Naive thymus-derived CD8-positive, alpha-beta T cell (primary cell): ENCODE results near the gene ALX4. TPM values are rescaled to one million over a fixed set of nuclear protein-coding genes. Genes with fewer than 3 reads are reported as not detected.
A peak's percentile ranks its signal among the peaks of the same experiment; 100 is the strongest.

Source experiments
- ATAC-seq, 2 donors: fragments of 150-1000 bp; cut with Tn5 transposase in 1 of 2; sonication (Bioruptor Pico), chemical (Tn5 transposase) in 1 of 2; 1 replicate in 1 of 2; 2 replicates in 1 of 2; pipeline ENCODE4 v1.10.0; 2021; ENCODE audit warnings: mild to moderate bottlenecking in 2 of 2, moderate library complexity in 2 of 2
- POLR2A ChIA-PET: fragments of 350-600 bp; sonication (Branson Sonifier 250); formaldehyde crosslinking; loops from one replicate; lab custom pipeline; 2021; ENCODE audit warnings: antibody characterized with exemption; lab: Charles Lee
- DNase-seq, 10 donors: peaks; one replicate each; pipeline versions ENCODE4 v3.0.0 to v3.0.0-alpha.2; 2020 to 2022
- H3K27ac Mint-ChIP-seq, 10 donors: one replicate each; pipeline ENCODE4 v1.8.0; 2020 to 2022; ENCODE audit warnings: mild to moderate bottlenecking in 10 of 10, mixed read lengths in 10 of 10, moderate library complexity in 4 of 10, inconsistent platforms in 1 of 10
- H3K27me3 Mint-ChIP-seq, 5 donors: one replicate each; pipeline ENCODE4 v1.8.0; 2021 to 2022; ENCODE audit warnings: mixed read lengths in 5 of 5
- H3K36me3 Mint-ChIP-seq, 3 donors: one replicate each; pipeline ENCODE4 v1.8.0; 2020 to 2022; ENCODE audit warnings: mixed read lengths in 3 of 3, mild to moderate bottlenecking in 2 of 3, inconsistent platforms in 1 of 3
- H3K4me1 Mint-ChIP-seq, 4 donors: one replicate each; pipeline ENCODE4 v1.8.0; 2021 to 2022; ENCODE audit warnings: mixed read lengths in 4 of 4
- H3K4me3 Mint-ChIP-seq, 10 donors: one replicate each; pipeline ENCODE4 v1.8.0; 2020 to 2022; ENCODE audit warnings: mild to moderate bottlenecking in 10 of 10, mixed read lengths in 10 of 10, moderate library complexity in 6 of 10, inconsistent platforms in 1 of 10
- H3K9me3 Mint-ChIP-seq, 9 donors: one replicate each; pipeline ENCODE4 v1.8.0; 2020 to 2022; ENCODE audit warnings: mixed read lengths in 9 of 9, mild to moderate bottlenecking in 3 of 9, inconsistent platforms in 1 of 9, moderate library complexity in 1 of 9
- polyA plus RNA-seq, 3 donors: library from polyadenylated mRNA; unstranded; fragments of 300-500 nt; fragmentation: Illumina TruSeq; gene quantifications; one replicate each; pipeline ENCODE4 v1.2.3, GENCODE V29; 2021
- total RNA-seq, 8 experiments: library from RNA in 2 of 8; stranded (reverse) in 2 of 8; gene quantifications; one replicate each; pipeline ENCODE4 v1.2.3 and lab custom pipeline; 2021 to 2026

ALX4 gene
- total and polyA plus RNA-seq, 5 experiments from 2014 or later = not detected

GRCh38 chr11:44250421-44250820, 59.5 kb downstream of the ALX4 start:
- no peak overlapping the region for H3K27ac Mint-ChIP-seq
- no peaks in the 10 kb centered on the region for H3K27me3 Mint-ChIP-seq
- no peaks in the 10 kb centered on the region for H3K4me1 Mint-ChIP-seq
- peaks cover 50 to 65% (median 50%) of the 10 kb centered on the region in 3 donors for H3K36me3 Mint-ChIP-seq
- DNase-seq (no peak), ATAC-seq (no peak)
- H3K4me3 Mint-ChIP-seq = no peak overlapping the region
- H3K9me3 Mint-ChIP-seq = peaks cover 24 to 45% (median 30%) of the 10 kb centered on the region in 9 donors
- POLR2A ChIA-PET = no interaction called here

- no peak for ATAC-seq
- POLR2A ChIA-PET = no interaction called here
- Mint-ChIP-seq H3K36me3 (peaks cover 45 to 86% (median 72%) of the 10 kb centered on the region in 3 donors), H3K27me3 (no peaks in the 10 kb centered on the region), H3K27ac (no peak overlapping the region), H3K9me3 (peaks cover 21 to 35% (median 25%) of the 10 kb centered on the region in 9 donors), H3K4me1 (no peaks in the 10 kb centered on the region), H3K4me3 (no peak overlapping the region)
- DNase-seq = no peak
These were observed 61.8 kb downstream of the ALX4 start for GRCh38 chr11:44248109-44248508.

- H3K27me3 Mint-ChIP-seq = no peaks in the 10 kb centered on the region
- H3K27ac Mint-ChIP-seq = no peak overlapping the region
- H3K9me3 Mint-ChIP-seq = peaks cover 15 to 29% (median 20%) of the 10 kb centered on the region in 9 donors
- POLR2A ChIA-PET = no interaction called here
- no peak for DNase-seq
- no peak overlapping the region for H3K4me3 Mint-ChIP-seq
- no peaks in the 10 kb centered on the region for H3K4me1 Mint-ChIP-seq
- peaks cover 39 to 87% (median 75%) of the 10 kb centered on the region in 3 donors for H3K36me3 Mint-ChIP-seq
- ATAC-seq = no peak
These were observed 62.4 kb downstream of the ALX4 start for GRCh38 chr11:44247508-44247907.

- H3K9me3 Mint-ChIP-seq = peaks cover 8 to 21% (median 12%) of the 10 kb centered on the region in 9 donors
- H3K27ac Mint-ChIP-seq = no peak overlapping the region
- no peaks in the 10 kb centered on the region for H3K4me1 Mint-ChIP-seq
- no peak for ATAC-seq
- H3K27me3 Mint-ChIP-seq = no peaks in the 10 kb centered on the region
- H3K36me3 Mint-ChIP-seq = peaks cover 32 to 87% (median 82%) of the 10 kb centered on the region in 3 donors
- no peak overlapping the region for H3K4me3 Mint-ChIP-seq
- no peak for DNase-seq
- POLR2A ChIA-PET = no interaction called here
These were observed 63.2 kb downstream of the ALX4 start for GRCh38 chr11:44246726-44247125.

- POLR2A ChIA-PET = no interaction called here
- no peaks in the 10 kb centered on the region for H3K4me1 Mint-ChIP-seq
- H3K27me3 Mint-ChIP-seq = no peaks in the 10 kb centered on the region
- H3K36me3 Mint-ChIP-seq = peaks cover 16 to 81% (median 73%) of the 10 kb centered on the region in 3 donors
- no peak overlapping the region for H3K4me3 Mint-ChIP-seq
- H3K27ac Mint-ChIP-seq = peak overlapping the region in 1 of 10 donors; percentile 48
- ATAC-seq (no peak), DNase-seq (no peak)
- peaks cover 0 to 8% (median 2%) of the 10 kb centered on the region in 9 donors for H3K9me3 Mint-ChIP-seq
These were observed 65.2 kb downstream of the ALX4 start for GRCh38 chr11:44244639-44245310.

GRCh38 chr11:44243595-44244343, 66.2 kb downstream of the ALX4 start:
- no peak for ATAC-seq
- Mint-ChIP-seq H3K27me3 (no peaks in the 10 kb centered on the region), H3K9me3 (peaks cover 0 to 2% (median 0%) of the 10 kb centered on the region in 9 donors), H3K4me1 (no peaks in the 10 kb centered on the region), H3K36me3 (peaks cover 11 to 76% (median 67%) of the 10 kb centered on the region in 3 donors), H3K4me3 (no peak overlapping the region), H3K27ac (peak overlapping the region in 2 of 10 donors; percentile 16 to 34)
- POLR2A ChIA-PET = no interaction called here
- no peak for DNase-seq

GRCh38 chr11:44243086-44243485, 66.9 kb downstream of the ALX4 start:
- Mint-ChIP-seq H3K9me3 (no peaks in the 10 kb centered on the region), H3K27ac (no peak overlapping the region), H3K4me3 (no peak overlapping the region), H3K36me3 (peaks cover 11 to 78% (median 66%) of the 10 kb centered on the region in 3 donors), H3K27me3 (no peaks in the 10 kb centered on the region), H3K4me1 (no peaks in the 10 kb centered on the region)
- DNase-seq = no peak
- POLR2A ChIA-PET = no interaction called here
- ATAC-seq = no peak

- H3K36me3 Mint-ChIP-seq = peaks cover 15 to 78% (median 65%) of the 10 kb centered on the region in 3 donors
These were observed 68.1 kb downstream of the ALX4 start for GRCh38 chr11:44241851-44242250.

GRCh38 chr11:44237156-44237555, 72.8 kb downstream of the ALX4 start:
- Mint-ChIP-seq H3K4me1 (no peaks in the 10 kb centered on the region), H3K27ac (no peak overlapping the region), H3K36me3 (peaks cover 10 to 73% (median 45%) of the 10 kb centered on the region in 3 donors), H3K9me3 (no peaks in the 10 kb centered on the region), H3K27me3 (no peaks in the 10 kb centered on the region), H3K4me3 (no peak overlapping the region)
- DNase-seq (no peak), ATAC-seq (no peak)
- POLR2A ChIA-PET = no interaction called here

More at GRCh38 chr11:44241851-44242250, 68.1 kb downstream of the ALX4 start:
- DNase-seq = no peak
- Mint-ChIP-seq H3K4me1 (no peaks in the 10 kb centered on the region), H3K27me3 (no peaks in the 10 kb centered on the region), H3K27ac (peak overlapping the region in 1 of 10 donors; percentile 52), H3K4me3 (no peak overlapping the region), H3K9me3 (no peaks in the 10 kb centered on the region)
- POLR2A ChIA-PET = no interaction called here
- no peak for ATAC-seq

- POLR2A ChIA-PET = no interaction called here
- no peak overlapping the region for H3K4me3 Mint-ChIP-seq
- no peaks in the 10 kb centered on the region for H3K4me1 Mint-ChIP-seq
These were observed 73.6 kb downstream of the ALX4 start for GRCh38 chr11:44236296-44236695.

GRCh38 chr11:44235765-44236201, 74.2 kb downstream of the ALX4 start:
- ATAC-seq (no peak), DNase-seq (no peak)
- H3K36me3 Mint-ChIP-seq = peaks cover 10 to 72% (median 47%) of the 10 kb centered on the region in 3 donors
- no peaks in the 10 kb centered on the region for H3K9me3 Mint-ChIP-seq
- H3K27ac Mint-ChIP-seq = no peak overlapping the region
- H3K27me3 Mint-ChIP-seq = no peaks in the 10 kb centered on the region
- POLR2A ChIA-PET = no interaction called here
- H3K4me3 Mint-ChIP-seq = no peak overlapping the region
- no peaks in the 10 kb centered on the region for H3K4me1 Mint-ChIP-seq

More at GRCh38 chr11:44236296-44236695, 73.6 kb downstream of the ALX4 start:
- H3K36me3 Mint-ChIP-seq = peaks cover 10 to 72% (median 47%) of the 10 kb centered on the region in 3 donors
- no peak overlapping the region for H3K27ac Mint-ChIP-seq
- no peaks in the 10 kb centered on the region for H3K9me3 Mint-ChIP-seq
- DNase-seq (no peak), ATAC-seq (no peak)
- H3K27me3 Mint-ChIP-seq = no peaks in the 10 kb centered on the region

- POLR2A ChIA-PET = no interaction called here
- ATAC-seq = no peak
- Mint-ChIP-seq H3K4me3 (no peak overlapping the region), H3K27me3 (no peaks in the 10 kb centered on the region), H3K27ac (peak overlapping the region in 1 of 10 donors; percentile 78), H3K4me1 (peaks cover 2 to 26% (median 16%) of the 10 kb centered on the region in 4 donors), H3K9me3 (no peaks in the 10 kb centered on the region), H3K36me3 (peaks cover 0 to 34% (median 21%) of the 10 kb centered on the region in 3 donors)
- no peak for DNase-seq
These were observed 80.3 kb downstream of the ALX4 start for GRCh38 chr11:44229624-44230023.

GRCh38 chr11:44229098-44229497, 80.8 kb downstream of the ALX4 start:
- H3K4me1 Mint-ChIP-seq = peaks cover 2 to 26% (median 16%) of the 10 kb centered on the region in 4 donors
- ATAC-seq (no peak), DNase-seq (no peak)
- no peaks in the 10 kb centered on the region for H3K27me3 Mint-ChIP-seq
- POLR2A ChIA-PET = no interaction called here
- peaks cover 0 to 30% (median 21%) of the 10 kb centered on the region in 3 donors for H3K36me3 Mint-ChIP-seq
- H3K9me3 Mint-ChIP-seq = no peaks in the 10 kb centered on the region
- H3K4me3 Mint-ChIP-seq = no peak overlapping the region
- no peak overlapping the region for H3K27ac Mint-ChIP-seq
